ENCODE results near the gene CACHD1.

The CACHD1 gene

DNA sequence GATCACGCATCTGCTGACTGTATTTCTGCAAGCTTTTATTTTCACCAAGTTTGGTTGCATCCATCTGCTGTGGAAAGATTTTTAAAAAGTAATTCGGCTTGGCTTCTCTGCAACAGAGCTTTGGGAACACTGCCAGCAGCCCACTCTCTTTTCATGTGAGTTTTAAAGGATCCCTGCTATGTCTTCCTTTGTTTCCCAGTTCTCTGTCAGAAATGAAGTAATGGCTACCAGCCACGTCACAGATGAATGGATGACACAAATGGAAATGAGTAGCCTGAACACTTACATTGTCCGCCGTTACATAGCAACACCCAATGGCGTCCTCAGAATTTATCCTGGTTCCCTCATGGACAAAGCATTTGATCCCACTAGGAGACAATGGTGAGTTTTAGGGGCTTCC lies 194.4 kb downstream of the CACHD1 start:
- TF ChIP-seq MYC (IDR thresholded peaks at IDR 0.05; ENCODE audit: low read depth, low read length) (no peak), POLR2A (IDR thresholded peaks at IDR 0.05; ENCODE audit: extremely low read depth, insufficient read length) (no peak)
- TF ChIP-seq, protein P1, sequence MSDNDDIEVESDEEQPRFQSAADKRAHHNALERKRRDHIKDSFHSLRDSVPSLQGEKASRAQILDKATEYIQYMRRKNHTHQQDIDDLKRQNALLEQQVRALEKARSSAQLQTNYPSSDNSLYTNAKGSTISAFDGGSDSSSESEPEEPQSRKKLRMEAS (IDR thresholded peaks at IDR 0.05; ENCODE audit: low read depth, low read length): no peak
- TF ChIP-seq, protein P2, sequence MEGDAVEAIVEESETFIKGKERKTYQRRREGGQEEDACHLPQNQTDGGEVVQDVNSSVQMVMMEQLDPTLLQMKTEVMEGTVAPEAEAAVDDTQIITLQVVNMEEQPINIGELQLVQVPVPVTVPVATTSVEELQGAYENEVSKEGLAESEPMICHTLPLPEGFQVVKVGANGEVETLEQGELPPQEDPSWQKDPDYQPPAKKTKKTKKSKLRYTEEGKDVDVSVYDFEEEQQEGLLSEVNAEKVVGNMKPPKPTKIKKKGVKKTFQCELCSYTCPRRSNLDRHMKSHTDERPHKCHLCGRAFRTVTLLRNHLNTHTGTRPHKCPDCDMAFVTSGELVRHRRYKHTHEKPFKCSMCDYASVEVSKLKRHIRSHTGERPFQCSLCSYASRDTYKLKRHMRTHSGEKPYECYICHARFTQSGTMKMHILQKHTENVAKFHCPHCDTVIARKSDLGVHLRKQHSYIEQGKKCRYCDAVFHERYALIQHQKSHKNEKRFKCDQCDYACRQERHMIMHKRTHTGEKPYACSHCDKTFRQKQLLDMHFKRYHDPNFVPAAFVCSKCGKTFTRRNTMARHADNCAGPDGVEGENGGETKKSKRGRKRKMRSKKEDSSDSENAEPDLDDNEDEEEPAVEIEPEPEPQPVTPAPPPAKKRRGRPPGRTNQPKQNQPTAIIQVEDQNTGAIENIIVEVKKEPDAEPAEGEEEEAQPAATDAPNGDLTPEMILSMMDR (IDR thresholded peaks at IDR 0.05; ENCODE audit: low read depth, low read length): no peak
- no peak overlapping the region for H3K4me3 ChIP-seq (ENCODE audit: low read depth, low read length)
- no peak for DNase-seq (ENCODE audit: low read depth)

DNA sequence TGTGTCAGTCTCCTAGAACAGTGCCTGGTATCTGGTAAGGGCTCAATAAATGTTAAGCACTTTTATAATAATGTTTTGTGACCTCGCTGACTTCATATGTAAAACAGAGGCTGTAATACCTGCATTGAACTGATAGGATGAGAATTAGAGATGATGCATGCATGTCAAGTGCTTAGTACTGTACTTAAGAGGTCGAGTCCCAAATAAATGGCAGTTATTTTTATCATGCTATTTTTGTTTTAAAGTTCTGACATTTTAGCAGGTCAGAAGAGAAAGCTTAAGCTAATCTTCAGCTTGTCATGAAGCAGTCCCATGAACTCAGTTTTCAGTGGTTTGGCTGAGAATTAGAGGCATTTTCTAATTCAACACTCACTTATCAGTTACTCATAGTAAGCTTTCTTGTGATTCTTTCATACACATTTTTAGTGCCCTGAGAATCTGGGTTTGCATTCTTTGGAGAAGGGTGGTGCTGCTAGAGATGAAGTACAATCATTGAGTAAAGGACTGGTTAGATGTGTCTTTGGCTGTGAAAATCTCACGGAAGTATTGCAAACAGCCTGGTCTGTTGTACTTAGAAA lies 199.3 kb downstream of the CACHD1 start:
- no peak for DNase-seq (ENCODE audit: low read depth)
- H3K4me3 ChIP-seq (ENCODE audit: low read depth, low read length): no peak overlapping the region
- TF ChIP-seq POLR2A (IDR thresholded peaks at IDR 0.05; ENCODE audit: extremely low read depth, insufficient read length) (no peak), MYC (IDR thresholded peaks at IDR 0.05; ENCODE audit: low read depth, low read length) (no peak)
- TF ChIP-seq, protein P1 (IDR thresholded peaks at IDR 0.05; ENCODE audit: low read depth, low read length): no peak
- TF ChIP-seq, protein P2 (IDR thresholded peaks at IDR 0.05; ENCODE audit: low read depth, low read length): no peak

DNA sequence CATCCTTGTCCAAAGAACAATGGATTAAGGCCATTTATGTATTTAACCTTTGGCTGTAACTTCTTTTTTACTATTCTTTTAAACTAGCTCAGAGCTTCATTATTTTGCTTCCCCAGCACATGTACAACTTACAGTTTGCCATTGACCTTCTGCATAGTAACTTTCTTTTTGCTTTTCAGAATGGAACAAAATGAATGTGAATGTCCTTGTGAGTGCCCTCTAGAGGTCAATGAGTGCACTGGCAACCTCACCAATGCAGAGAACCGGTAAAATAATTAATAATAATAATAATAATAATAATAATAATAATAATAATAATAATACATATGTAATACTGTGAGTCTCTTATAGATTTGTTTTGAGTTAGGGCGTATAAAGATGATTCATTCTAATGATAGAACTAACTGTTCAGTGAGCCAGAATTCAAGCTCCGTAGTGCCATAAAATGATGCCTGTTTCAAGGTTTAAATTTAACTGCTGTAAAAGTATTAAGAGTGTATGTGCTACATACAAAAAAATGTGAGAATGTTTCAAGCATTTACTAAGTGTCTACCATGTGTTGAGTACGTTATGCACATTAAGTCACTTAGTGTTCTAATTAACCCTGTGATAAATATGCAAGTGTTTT lies 205.9 kb downstream of the CACHD1 start:
- TF ChIP-seq, protein P2 (IDR thresholded peaks at IDR 0.05; ENCODE audit: low read depth, low read length): peak; percentile 65
- TF ChIP-seq, protein P1 (IDR thresholded peaks at IDR 0.05; ENCODE audit: low read depth, low read length): no peak
- peak; percentile 6 for DNase-seq (ENCODE audit: low read depth)
- no peak overlapping the region for H3K4me3 ChIP-seq (ENCODE audit: low read depth, low read length)

DNA sequence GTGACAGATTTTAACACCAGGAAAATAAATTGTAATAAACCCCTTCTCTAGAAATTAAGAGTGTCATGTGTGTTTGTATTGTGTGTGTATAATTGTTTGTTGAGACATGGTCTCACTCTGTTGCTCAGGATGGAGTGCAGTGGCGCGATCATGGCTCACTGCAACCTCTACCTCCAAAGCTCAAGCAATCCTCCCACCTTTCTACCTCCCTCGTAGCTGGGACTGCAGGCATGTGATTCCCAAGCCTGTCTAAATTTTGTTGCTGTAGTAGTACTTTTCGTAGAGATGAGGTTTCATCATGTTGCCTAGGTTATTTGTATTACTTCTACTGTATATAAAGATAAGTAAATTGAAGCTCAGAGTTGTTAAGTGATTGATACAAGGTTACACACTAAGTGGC lies 206.5 kb downstream of the CACHD1 start:
- no peak overlapping the region for H3K4me3 ChIP-seq (ENCODE audit: low read depth, low read length)
- TF ChIP-seq, protein P1 (IDR thresholded peaks at IDR 0.05; ENCODE audit: low read depth, low read length): no peak
- TF ChIP-seq, protein P2 (IDR thresholded peaks at IDR 0.05; ENCODE audit: low read depth, low read length): no peak
- TF ChIP-seq POLR2A (IDR thresholded peaks at IDR 0.05; ENCODE audit: extremely low read depth, insufficient read length) (no peak), MYC (IDR thresholded peaks at IDR 0.05; ENCODE audit: low read depth, low read length) (no peak)

DNA sequence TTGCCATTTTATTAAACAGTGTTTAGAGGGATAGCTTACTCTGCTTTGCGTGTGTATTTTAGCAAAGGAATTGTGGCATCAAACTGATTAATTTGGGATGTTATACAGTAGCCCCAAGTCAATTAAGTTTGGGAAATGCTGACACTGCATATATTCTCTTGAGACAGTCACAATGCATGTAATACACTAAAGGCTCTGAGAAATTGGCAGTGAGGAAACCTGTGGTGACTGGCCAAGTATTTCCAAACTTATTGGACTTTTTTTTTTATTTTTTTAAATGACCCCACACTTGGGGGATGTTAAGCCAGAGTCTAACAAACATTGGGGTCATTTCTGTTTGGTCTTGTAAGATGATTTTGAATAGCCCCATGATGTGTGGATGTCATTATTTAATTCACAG lies 207.6 kb downstream of the CACHD1 start:
- TF ChIP-seq, protein P1 (IDR thresholded peaks at IDR 0.05; ENCODE audit: low read depth, low read length): no peak
- TF ChIP-seq MYC (IDR thresholded peaks at IDR 0.05; ENCODE audit: low read depth, low read length): no peak
- TF ChIP-seq, protein P2 (IDR thresholded peaks at IDR 0.05; ENCODE audit: low read depth, low read length): no peak
- no peak for TF ChIP-seq POLR2A (IDR thresholded peaks at IDR 0.05; ENCODE audit: extremely low read depth, insufficient read length)
- DNase-seq (ENCODE audit: low read depth): no peak
- H3K4me3 ChIP-seq (ENCODE audit: low read depth, low read length): no peak overlapping the region

More for the DNA sequence above, 206.5 kb downstream of the CACHD1 start:
- DNase-seq (ENCODE audit: low read depth): no peak

All from NB4 (cell line).